ENCODE data around the gene TSPAN11.

Gene TSPAN11

DNA sequence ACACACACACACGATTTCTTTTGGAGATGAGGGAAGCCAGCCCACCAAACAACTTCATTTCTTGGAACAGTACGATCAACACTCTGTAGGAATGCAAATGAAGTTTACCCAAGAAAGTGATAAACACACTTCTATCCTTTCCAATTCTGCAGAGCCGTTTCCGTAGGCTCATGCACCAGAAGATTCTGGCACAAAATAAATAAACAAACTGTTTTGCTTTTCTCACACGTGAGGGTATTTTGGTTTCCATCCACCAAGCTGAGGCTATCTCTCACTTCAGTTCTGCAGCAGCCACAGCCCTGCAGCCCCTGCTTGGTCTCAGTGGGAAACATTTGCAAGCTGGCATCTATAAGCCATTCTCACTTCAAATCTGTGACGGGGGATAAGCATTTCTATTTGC, 15.3 kb upstream of the TSPAN11 start:
- DNase-seq (ENCODE audit: low read depth in 3 of 3, low spot score in 1 of 3), result no peak

DNA sequence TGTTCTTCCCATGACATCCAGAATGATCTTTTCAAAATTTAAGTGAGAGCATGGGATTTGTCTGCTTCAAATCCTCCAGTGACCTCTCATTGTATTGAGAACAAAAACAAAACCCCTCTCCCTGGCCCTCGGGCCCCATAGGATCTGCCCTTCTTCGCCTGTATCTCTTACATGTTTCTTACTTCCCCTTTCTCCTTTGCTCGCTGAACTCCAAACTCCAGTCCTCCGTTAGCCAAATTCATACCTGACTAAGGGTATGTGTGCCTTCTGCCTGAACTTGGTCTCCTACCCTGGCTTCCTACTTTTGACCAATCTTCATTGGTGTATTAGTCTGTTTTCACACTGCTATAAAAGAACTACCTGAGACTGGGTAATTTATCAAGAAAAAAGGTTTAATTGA, 13.2 kb upstream of the TSPAN11 start:
- DNase-seq (ENCODE audit: low read depth in 3 of 3, low spot score in 1 of 3), result no peak

DNA sequence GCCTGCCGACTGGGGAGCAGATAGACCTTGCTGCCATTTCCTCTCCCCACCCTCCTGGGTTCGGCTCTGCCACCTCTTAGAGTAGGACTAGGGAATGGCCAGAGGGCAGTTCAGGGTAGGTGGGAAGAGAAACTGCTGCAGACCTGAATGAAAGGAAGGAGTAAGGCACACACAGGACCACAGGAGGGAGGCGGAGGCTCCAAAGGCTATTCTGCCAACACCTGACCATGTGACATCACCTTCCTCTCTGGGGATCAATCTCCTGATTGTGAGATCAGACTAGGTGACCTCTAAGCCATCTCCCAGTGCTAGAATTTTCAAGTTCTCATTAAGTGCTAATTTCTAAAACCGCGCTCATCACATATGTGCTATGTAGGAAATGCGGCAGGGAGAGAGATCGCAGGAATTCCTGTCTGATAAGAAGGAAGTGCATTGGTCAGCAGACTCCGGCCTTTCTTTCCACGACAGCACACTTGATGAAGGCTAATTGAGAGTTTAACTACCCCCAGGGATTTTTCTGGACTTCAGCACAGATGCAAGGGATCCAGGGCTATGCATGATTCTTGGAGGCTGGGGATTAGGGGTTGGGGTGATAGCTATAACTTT, 11.5 kb upstream of the TSPAN11 start:
- DNase-seq (ENCODE audit: low read depth in 3 of 3, low spot score in 1 of 3), result no peak

DNA sequence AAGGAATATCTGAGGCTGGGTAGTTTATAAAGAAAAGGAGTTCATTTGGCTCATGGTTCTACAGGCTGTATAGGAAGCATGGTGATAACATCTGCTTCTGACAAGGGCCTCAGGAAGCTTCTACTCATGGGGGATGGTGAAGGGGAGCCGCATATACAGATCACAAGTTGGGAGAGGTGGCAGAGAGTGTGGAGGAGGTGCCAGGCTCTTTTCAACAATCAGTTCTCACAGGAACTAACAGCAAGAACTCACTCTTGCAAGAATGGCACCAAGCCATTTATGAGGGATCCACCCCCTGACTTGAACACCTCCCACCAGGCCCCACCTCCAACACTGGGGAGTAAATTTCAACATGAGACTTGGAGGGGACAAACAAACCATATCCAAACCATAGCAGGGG, 3.5 kb upstream of the TSPAN11 start:
- no peak for DNase-seq (ENCODE audit: low read depth in 3 of 3, low spot score in 1 of 3)

DNA sequence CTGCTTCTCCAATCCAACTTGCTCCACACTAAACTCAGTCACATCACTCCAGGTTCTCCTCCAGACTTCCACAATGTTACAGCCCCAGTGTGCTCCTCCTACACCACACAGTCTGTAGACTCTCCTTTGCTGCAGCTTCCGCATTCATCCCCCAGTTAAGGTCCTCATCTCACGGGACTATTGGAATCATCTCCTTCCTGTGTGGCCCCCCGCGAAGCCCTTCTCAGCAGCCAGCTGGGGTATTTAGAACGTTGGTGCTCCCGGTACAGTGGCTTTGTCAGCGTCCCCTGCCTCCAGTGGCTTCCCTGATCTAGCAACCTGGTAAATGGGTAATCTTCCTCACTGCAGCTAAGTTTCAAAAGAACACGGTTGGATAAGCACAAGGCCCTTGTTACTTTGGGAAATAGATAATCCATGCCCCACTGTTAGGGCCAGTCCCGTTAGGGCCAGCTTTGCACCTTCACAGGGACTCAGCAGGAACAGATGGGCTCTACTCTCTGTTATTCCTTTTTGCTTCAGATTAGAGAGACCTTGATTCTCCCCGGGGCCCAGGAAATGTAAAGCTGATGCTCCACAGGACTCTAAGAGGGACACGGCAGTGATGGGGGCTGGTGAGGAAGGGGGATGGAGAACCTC, 823 bp upstream of the TSPAN11 start:
- no peak for DNase-seq (ENCODE audit: low read depth in 3 of 3, low spot score in 1 of 3)

DNA sequence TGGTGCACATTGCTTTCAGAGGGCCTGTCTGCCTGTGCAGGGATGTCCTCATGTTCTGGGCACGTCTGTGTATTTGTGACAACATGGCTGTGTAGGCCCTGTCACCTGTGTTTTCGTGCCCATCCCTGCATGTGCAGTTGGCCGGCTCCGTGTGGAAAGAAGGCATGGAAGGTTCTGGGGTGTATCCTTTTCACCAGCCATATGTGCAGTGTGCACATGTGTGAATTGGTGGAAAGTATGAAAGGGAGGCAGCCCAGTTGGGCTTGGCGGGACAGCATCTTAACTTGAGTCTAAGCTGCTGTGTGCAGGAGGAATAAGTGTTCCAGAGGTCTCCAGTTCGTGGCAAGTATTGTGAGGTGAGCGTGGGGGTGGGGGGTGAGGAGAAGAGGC, 669 bp downstream of the TSPAN11 start:
- DNase-seq (ENCODE audit: low read depth in 3 of 3, low spot score in 1 of 3), result no peak

DNA sequence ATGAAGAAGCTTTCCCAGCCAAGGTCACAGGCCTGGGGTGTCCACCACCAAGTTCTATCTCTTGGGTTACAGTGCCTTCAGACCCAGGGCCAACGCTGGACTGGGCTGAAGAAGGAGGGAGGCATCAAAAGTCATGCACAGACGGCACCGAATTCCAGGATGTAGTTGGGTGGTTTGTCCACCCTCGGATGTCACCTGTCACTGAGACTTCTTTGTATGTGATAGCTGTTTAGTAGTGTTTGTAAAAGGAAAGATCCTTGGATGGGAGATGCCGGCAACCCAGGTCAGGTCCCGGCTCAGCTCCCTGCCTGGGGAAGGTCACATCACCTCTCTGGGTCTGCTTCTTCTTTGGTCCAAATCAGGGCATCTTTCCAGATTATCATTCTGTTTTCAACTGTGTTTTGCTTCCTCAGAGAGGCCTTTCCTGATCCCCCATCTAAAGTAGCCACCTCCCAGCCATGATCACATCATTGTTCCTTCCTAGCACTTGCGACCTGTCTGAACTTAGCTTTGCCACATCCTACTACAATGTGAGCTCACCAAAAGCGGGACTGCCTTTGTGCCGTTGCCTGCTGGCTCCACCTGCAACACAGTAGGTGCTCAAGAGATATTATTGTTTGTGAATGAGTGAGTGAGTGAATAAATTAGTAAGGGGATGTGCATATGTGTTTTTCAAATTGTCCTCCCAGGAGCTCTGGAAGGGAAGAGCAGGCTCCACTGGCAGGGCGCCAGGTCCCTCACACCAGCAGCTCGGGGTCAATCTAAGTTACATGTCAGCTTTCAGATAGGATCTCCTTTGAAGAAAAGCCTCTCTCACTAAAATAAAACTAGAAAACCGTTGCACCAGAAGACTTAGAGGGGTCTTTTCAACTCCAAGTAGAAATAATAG, 2.1 kb downstream of the TSPAN11 start:
- no peak for DNase-seq (ENCODE audit: low read depth in 3 of 3, low spot score in 1 of 3)

DNA sequence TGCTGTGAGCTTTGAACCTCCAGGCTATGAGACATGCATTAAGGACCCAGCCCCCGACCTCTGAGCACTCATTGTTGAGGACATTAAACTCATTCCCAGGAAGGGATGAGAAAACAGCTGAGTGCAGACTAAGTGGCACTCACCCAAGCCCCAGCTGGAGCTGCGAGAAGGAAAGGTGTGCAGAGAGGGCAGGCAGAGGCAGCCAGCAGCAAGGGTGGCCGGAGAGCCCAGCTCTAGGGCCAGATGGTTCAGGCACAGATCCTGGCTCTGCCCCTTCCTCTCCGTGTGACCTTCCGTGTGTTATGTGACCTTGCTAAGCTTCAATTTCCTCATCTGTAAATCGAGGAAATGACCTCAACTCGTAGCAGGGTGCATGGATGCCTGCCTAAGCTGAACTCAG, 3.7 kb downstream of the TSPAN11 start:
- DNase-seq (ENCODE audit: low read depth in 3 of 3, low spot score in 1 of 3), result no peak

DNA sequence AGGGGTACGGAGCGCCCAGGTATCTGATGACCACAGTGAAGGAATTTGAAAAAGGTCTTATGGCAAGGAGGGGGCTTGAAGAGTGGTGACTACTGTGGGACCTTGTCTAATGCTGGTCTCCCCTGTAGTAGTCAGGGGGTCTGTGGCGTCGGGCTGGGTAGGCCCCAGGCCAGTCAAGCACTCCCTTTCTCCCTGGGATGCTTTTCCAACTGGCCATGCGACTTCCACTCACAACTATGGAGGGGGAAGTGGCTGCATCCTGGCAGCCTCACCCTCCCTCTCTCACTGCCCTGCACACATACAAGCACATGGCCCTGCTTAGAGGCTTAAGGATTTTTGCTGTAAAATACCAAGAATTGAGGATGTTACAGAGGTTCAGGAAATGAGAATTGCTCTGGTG, 4.1 kb downstream of the TSPAN11 start:
- no peak for DNase-seq (ENCODE audit: low read depth in 3 of 3, low spot score in 1 of 3)

DNA sequence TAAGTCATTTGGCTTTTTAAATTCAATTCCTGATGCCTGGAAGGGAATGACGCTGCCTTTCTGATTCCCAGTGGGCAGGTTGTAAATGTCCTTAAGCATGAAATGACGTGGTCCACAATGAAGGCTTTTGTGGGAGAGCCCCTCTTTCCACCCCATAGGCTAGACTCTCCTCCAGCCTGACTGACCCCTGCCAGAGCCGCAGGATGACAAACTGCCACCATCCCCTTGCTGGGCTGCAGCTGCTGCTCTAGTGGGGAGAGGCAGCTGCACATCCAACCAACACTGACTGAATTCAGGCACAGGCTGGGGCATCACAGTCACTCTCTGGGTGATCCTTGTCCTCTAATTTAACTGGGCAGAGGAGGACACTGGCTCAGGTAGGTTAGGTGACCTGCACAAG, 6.3 kb downstream of the TSPAN11 start:
- DNase-seq (ENCODE audit: low read depth in 3 of 3, low spot score in 1 of 3), result no peak

DNA sequence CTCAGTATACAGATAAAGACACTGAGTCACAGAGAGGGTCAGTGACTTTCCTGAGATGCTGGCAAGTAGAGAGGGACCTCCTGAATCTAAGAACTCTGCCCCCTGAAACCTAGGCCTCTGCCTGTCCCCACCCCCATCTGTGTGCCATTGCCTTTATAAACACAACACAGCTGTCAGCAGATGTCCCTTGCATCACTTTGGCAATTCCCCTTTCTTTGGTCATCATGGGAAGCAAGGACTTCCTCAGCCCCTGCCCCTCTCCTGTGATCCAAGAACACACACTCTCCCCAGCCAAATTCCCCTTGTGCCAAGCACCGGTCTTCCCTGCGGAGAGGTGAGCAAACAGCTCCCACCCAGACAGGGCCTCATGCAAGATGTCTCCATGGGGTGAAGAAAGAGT, 8.3 kb downstream of the TSPAN11 start:
- DNase-seq (ENCODE audit: low read depth in 3 of 3, low spot score in 1 of 3), result no peak

DNA sequence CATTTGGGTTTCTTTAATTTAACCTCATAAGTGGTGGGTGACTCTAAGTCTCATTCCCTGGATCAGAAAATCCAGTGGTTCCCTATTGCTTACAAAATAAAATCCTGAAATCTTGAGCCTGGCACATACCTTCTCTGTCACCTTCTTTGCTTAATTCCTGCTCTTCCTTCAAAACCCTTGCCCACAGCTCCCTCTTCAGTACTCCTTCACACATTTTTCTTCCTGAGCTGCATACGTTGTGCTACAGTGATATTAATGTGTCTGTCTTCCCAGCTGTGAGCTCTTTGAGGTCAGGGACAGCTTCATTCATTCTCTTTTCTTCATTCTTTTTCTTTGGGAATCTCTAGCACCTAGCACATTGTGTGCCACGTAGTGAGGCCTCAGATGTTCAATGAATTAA, 9.5 kb downstream of the TSPAN11 start:
- no peak for DNase-seq (ENCODE audit: low read depth in 3 of 3, low spot score in 1 of 3)

DNA sequence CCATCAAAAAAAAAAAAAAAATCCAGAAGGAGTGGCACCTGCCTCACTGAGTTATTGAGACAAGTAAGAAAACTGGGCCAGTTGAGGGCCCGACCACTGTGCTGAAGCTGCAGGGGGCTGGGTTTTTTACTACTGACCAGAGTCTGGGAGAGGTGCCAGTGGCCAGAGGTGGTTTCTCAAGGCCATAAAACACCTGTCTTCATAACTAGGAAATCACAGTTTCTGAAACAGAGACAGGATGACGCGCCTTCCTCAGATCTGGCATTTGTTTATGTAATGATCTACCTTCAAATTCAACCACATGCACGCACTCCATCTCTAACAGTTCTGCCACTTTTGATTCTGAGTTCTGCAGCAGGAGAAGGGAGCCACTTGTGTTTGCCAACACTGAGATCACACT, 12.7 kb downstream of the TSPAN11 start:
- no peak for DNase-seq (ENCODE audit: low read depth in 3 of 3, low spot score in 1 of 3)

DNA sequence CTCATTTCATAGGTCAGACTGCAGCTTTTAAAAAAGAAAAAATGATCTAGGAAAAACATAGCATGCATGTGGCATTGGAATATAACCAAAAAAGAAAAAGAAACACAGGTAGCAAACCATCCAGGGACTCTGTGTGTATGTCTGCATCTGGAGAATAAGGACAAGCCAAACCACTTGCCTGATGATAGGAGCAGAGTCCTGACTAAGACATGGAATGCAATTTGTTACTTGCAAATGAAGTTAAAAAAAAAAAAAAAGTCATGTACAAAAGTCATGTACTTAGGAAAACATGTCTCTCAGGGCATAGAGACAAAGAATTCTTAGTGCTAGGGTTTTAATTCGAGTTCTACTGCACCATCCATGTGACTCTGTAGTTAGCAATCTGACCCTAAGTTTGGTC, 15.9 kb downstream of the TSPAN11 start:
- DNase-seq (ENCODE audit: low read depth in 3 of 3, low spot score in 1 of 3), result no peak

DNA sequence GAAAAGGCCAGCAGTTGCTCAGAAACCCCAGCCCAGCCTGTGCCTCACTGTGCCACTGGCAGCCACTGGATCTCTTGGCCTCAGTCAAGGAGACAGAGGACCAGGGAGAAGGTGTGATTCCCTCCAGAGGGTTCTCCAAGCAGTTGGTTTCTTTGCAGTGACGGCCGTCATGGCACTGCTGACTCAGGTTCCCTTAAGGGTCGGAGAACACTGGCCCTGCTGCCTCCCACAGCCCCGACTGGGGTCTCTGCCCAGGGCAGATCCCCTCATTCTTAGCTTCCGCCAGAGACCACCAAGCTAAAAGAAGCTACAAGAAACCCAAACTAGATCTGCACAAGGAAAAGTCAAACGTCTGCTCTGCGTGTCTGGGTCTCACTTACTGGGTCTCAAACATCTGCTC, 16.4 kb downstream of the TSPAN11 start:
- DNase-seq (ENCODE audit: low read depth in 3 of 3, low spot score in 1 of 3), result no peak

DNA sequence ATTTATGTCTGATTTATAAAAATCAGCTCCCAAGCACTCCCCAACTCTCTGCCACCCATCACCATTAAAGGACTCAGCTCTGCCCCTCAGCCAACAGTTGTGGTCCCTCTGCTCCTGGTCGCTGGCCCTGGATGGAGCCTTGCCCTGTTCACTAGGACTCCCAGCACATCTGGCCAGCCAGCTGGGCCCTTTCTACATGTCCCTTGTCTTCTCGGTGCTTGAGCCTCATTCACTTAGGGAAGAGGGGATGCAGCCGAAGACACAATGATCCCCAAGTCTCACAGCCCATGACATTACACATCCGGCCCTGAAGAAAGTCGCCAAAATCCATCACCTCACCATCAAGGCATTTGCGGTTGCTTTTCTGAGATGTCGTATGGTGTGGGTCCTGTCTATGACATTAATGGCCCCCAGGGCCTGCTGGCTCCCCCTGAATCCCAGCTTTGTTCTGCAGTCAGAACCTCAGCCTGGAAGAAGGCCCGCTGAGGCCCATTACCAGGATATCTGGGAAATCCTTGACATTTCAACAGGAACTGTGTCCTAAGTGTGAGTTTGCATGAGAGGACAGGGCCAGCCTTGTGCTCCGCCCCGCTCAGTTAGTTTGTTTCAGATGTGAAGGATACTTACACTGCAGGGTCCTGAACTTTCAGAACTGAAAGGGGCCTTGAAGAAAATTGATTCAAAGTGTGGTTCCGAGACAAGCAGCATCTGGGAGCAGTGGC, 19.1 kb downstream of the TSPAN11 start:
- DNase-seq (ENCODE audit: low read depth in 3 of 3, low spot score in 1 of 3), result no peak

DNA sequence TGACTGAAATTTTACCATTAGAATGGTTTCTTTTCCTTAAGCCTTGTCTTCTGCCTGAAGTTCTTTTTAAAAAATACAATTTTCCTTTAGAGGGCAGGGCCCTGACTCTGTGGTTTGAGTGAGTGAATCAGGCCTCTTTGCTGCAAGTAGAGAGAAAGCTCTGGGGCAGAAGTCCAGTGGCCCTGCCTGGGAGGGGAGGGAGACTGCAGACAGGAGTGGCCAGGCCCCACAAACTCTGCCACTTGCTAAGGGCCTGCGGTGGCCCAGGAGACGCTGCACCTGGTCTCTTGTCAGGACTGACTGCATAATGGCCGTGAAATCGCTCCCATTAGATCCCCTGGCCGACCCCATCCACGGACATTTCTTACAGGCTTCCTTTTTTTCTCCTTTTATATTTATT, 25.5 kb downstream of the TSPAN11 start:
- DNase-seq (ENCODE audit: low read depth in 3 of 3, low spot score in 1 of 3), result no peak

DNA sequence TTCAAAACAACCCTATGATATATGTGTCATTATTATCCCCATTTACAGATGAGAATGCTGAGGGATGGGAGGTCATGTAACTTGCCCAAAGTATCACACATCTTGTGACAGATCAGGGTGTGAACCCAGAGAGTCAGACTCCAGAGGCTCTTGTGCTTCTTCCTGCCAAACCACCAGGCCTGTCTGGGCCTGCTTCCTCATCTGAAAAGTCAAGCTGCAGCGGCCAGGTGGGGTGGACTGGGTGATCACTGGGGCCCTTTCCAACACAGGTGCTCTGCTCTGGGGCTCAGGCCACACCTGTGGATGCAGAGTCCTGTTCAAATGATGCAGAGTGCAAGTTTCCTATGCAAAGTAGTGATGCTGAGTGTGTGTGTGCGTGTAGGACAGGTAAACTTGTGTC, 26.7 kb downstream of the TSPAN11 start:
- no peak for DNase-seq (ENCODE audit: low read depth in 3 of 3, low spot score in 1 of 3)

DNA sequence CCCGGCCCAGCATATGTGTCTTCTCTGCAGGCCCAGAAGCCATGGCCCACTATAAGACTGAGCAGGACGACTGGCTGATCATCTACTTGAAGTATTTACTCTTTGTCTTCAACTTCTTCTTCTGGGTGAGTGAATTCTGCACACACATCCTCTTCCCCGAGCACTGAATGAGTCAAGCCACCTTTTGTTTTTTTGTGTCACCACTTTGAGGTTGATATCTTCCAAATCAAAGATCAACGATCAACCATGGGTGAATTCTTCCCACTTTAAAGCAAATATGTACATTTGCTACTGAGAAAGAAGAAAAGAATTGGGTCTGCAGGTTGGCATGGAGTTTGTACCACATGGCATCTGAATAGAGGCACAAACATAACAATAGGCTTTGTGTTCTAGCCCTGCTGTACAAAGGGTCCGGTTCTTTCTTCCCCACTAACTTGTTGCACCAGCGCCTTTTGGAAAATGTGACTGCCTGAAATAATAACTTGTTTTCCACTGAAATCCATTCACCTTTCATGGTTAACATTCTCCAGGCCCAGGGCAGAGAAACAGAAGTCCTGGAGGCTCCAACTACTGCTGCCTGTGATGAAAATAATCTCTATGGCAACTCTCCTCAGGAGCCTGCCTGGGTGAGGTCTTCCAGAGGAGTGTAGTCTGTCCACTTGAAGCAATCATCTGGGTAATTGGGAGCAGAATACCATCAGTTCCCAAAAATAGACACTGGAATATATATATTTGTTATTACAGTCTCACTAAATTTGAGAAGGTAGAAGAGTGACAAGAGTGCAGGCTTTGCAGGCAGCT, 27.6 kb downstream of the TSPAN11 start:
- DNase-seq (ENCODE audit: low read depth in 3 of 3, low spot score in 1 of 3), result no peak

DNA sequence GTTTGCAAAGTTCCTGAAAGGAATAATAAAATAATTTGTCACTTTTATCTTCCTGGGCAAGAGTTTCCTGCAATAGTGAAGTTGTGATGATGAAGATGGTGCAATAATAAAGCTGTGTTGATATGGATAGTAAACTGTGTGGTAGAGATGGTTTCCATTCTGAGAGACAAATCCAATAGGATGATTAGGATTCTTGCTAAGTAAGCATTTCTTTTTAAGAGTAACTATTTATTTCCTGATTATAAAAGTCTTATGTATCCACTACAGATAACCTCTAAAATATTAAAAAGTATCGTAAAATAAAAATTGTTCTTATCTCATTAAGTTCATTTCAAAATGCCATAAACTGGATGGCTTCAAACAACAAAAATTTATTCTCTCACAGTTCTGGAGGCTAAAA, 28.7 kb downstream of the TSPAN11 start:
- no peak for DNase-seq (ENCODE audit: low read depth in 3 of 3, low spot score in 1 of 3)

DNA sequence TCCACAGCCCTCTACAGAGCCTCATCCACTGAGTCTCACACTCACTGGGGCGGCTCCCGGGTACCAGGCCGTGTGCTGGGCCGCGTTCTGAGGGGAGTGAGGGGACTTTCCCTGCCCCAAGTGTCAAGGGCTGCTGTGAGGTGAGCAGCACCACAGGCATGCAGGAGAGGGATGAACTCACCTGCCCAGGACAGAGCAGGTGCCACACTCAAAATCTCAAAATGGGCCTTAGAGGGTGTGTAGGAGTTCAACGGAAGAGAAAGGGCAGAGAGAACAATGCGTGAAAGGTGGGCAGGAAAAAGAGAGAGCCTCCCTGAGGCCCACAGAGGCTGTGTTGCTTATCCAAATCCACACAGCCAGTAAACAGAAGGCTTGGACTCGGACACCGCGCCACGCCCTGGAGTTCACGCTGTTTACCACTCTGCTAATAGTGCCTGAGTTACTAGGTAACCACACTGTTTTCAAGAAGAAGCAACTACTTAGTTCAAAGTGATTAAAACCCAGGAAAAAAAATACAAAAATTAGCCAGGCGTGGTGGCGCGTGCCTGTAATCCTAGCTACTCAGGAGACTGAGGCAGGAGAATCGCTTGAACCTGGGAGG, 32.7 kb downstream of the TSPAN11 start:
- no peak for DNase-seq (ENCODE audit: low read depth in 3 of 3, low spot score in 1 of 3)

Measured in stimulated activated CD4-positive, alpha-beta T cell treated with anti-CD3 and anti-CD28 coated beads, TNF-alpha, amount 100 ng/mL, for 1 hour (primary cell).